OCI-LY7 (cell line): ENCODE measurements around the gene PRKAR2A. TPM values are rescaled to one million over a fixed set of nuclear protein-coding genes. Genes with fewer than 3 reads are reported as not detected.

Source experiments
- BruUV-seq: library from RNA; stranded (reverse); fragments of 400-500 nt; replicated peaks from 2 replicates; lab custom pipeline; 2021; lab: Mats Ljungman, UMichigan
- CTCF ChIA-PET: fragments of 300-600 bp; sonication (Branson Sonifier 250); formaldehyde crosslinking; loops from one replicate; lab custom pipeline; 2022; ENCODE audit warnings: antibody characterized with exemption; ENCODE audit not compliant: unreplicated experiment; lab: Charles Lee
- POLR2A ChIA-PET: fragments of 300-600 bp; sonication (Branson Sonifier 250); formaldehyde crosslinking; loops from one replicate; lab custom pipeline; 2022; ENCODE audit warnings: antibody characterized with exemption; lab: Charles Lee
- DNase-seq: peaks from one replicate; pipeline ENCODE4 v3.0.0-alpha.2; 2015; ENCODE audit warnings: low spot score
- H2AFZ ChIP-seq: fragments of 200-600 bp; sonication (generic), shearing (Covaris generic); 2 replicates; pipeline ENCODE4 v1.6.1; 2014; ENCODE audit warnings: mild to moderate bottlenecking, antibody characterized with exemption, low read length, moderate library complexity
- H3K27ac ChIP-seq: fragments of 200-600 bp; sonication (generic); 2 replicates; pipeline ENCODE4 v1.5.1; 2014; ENCODE audit warnings: mixed run types, low read depth, mild to moderate bottlenecking, moderate library complexity, low read length, inconsistent platforms; ENCODE audit not compliant: poor library complexity, severe bottlenecking
- H3K36me3 ChIP-seq: fragments of 200-600 bp; sonication (generic); 2 replicates; pipeline ENCODE4 v1.6.1; 2014; ENCODE audit warnings: mild to moderate bottlenecking, antibody characterized with exemption, low read length, moderate library complexity, mixed read lengths; ENCODE audit not compliant: insufficient read depth
- H3K4me1 ChIP-seq: fragments of 200-600 bp; sonication (generic); 2 replicates; pipeline ENCODE4 v1.5.1; 2014; ENCODE audit warnings: mild to moderate bottlenecking, low read length; ENCODE audit not compliant: insufficient read depth, poor library complexity, severe bottlenecking
- H3K4me2 ChIP-seq: fragments of 200-600 bp; sonication (generic); 2 replicates; pipeline ENCODE4 v1.6.1; 2014; ENCODE audit warnings: mild to moderate bottlenecking, low read length
- H3K4me3 ChIP-seq: fragments of 200-600 bp; sonication (generic); 2 replicates; pipeline ENCODE4 v1.5.1; 2014; ENCODE audit warnings: mild to moderate bottlenecking, low read depth, low read length; ENCODE audit not compliant: poor library complexity, severe bottlenecking
- H3K79me2 ChIP-seq: fragments of 200-600 bp; sonication (generic); 2 replicates; pipeline ENCODE4 v1.6.1; 2016; ENCODE audit warnings: low read depth, mild to moderate bottlenecking, low read length, moderate library complexity, mixed read lengths; ENCODE audit not compliant: insufficient read depth
- H3K9me2 ChIP-seq: fragments of 200-600 bp; sonication (generic); 2 replicates; pipeline ENCODE4 v1.6.1; 2016; ENCODE audit warnings: mild to moderate bottlenecking, low read length, mixed read lengths; ENCODE audit not compliant: insufficient read depth
- H3K9me3 ChIP-seq: fragments of 200-600 bp; sonication (generic); 2 replicates; pipeline ENCODE4 v1.6.1; 2014; ENCODE audit warnings: mild to moderate bottlenecking, mixed run types, low read length, mixed read lengths
- H4K20me1 ChIP-seq: fragments of 200-600 bp; sonication (generic); 2 replicates; pipeline ENCODE4 v1.6.1; 2014; ENCODE audit warnings: mild to moderate bottlenecking, antibody characterized with exemption, low read length, moderate library complexity, mixed read lengths; ENCODE audit not compliant: insufficient read depth
- CTCF ChIP-seq: fragments of 200-600 bp; sonication (generic); conservative IDR thresholded peaks from 2 replicates; pipeline ENCODE4 v1.5.1; 2014; ENCODE audit warnings: mild to moderate bottlenecking, antibody characterized with exemption, low read length, moderate library complexity, mixed read lengths
- EZH2phosphoT487 ChIP-seq: fragments of 200-600 bp; sonication (generic); IDR thresholded peaks from 2 replicates; pipeline ENCODE4 v1.6.1; 2018; ENCODE audit warnings: low read depth, borderline replicate concordance, mild to moderate bottlenecking, mixed run types, antibody characterized with exemption, low read length, moderate library complexity, mixed read lengths
- intact Hi-C: fragments of 100-400 bp; cut with micrococcal nuclease; formaldehyde crosslinking; loops from one replicate; pipeline ENCODE4 v1.10.0; 2022; ENCODE audit not compliant: unreplicated experiment
- total RNA-seq, 2 experiments: library from RNA; depleted of rRNA in 1 of 2; stranded (reverse); fragments of >200 nt in 1 of 2; shearing (Covaris generic) in 1 of 2; gene quantifications; 2 replicates each; pipeline ENCODE4 v1.2.3, GENCODE V29; 2014 to 2022

The PRKAR2A gene
- total RNA-seq, 2 experiments from 2014 or later, result 16.0 to 22.4 TPM

DNA sequence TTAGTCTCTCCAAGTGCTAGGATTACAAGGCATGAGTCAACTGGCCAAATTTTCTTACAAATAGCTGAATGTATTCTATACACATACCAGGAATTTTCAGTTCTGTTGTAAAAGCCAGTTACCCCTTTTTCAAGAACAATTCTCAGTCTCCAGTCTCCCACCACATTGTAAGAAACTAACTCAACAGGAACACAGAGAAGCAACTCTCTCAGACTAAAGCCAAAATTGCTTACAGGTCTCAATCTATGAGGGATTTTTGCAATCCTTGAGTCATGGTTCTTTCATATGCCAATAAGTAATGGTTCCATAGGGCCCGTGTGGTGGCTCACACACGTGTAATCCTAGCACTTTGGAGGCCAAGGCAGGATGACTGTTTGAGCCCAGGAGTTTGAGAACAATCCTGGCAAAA, 139.2 kb downstream of the PRKAR2A start:
- intact Hi-C loops, result no loop called here
- no peak overlapping the region for H3K27ac ChIP-seq
- POLR2A ChIA-PET, result interaction anchor here (0.5 to 0.9 kb wide), 2 partner anchors 11 to 197 kb away, joined by 3 to 4 read pairs; no protein-coding TSS in a partner anchor
- peaks cover 91% of the 10 kb centered on the region for H3K79me2 ChIP-seq
- no peak for TF ChIP-seq CTCF
- TF ChIP-seq EZH2phosphoT487, result no peak
- BruUV-seq, result no TSS peak
- no peaks in the 10 kb centered on the region for H3K9me3 ChIP-seq
- peaks cover 9% of the 10 kb centered on the region for H3K4me1 ChIP-seq
- no peak for DNase-seq
- no peaks in the 10 kb centered on the region for H3K9me2 ChIP-seq
- peaks cover 82% of the 10 kb centered on the region for H3K36me3 ChIP-seq
- H3K4me2 ChIP-seq, result no peak overlapping the region
- no peak overlapping the region for H2AFZ ChIP-seq
- CTCF ChIA-PET, result interaction anchor here (1.2 kb wide), 1 partner anchor 8 kb away, joined by 3 read pairs; the partner anchor contains the start of gene IP6K2
- H4K20me1 ChIP-seq, result no peaks in the 10 kb centered on the region
- no peak overlapping the region for H3K4me3 ChIP-seq

- no peaks in the 10 kb centered on the region for H3K9me2 ChIP-seq
- no peaks in the 10 kb centered on the region for H4K20me1 ChIP-seq
- no peak overlapping the region for H3K27ac ChIP-seq
- H3K36me3 ChIP-seq, result peaks cover 81% of the 10 kb centered on the region
- no peak overlapping the region for H3K4me2 ChIP-seq
- intact Hi-C loops, result no loop called here
- peaks cover 92% of the 10 kb centered on the region for H3K79me2 ChIP-seq
- H2AFZ ChIP-seq, result no peak overlapping the region
- no peak overlapping the region for H3K4me3 ChIP-seq
- POLR2A ChIA-PET, result interaction anchor here (0.9 kb wide), 1 partner anchor 15 kb away, joined by 3 read pairs; no protein-coding TSS in a partner anchor
- no peak for DNase-seq
- H3K9me3 ChIP-seq, result no peaks in the 10 kb centered on the region
- CTCF ChIA-PET, result no interaction called here
- BruUV-seq, result TSS peak; percentile 15
- TF ChIP-seq EZH2phosphoT487 (no peak), CTCF (no peak)
- peaks cover 9% of the 10 kb centered on the region for H3K4me1 ChIP-seq
Observed at GRCh38 chr3:48707157-48707556, 140.5 kb downstream of the PRKAR2A start.

DNA sequence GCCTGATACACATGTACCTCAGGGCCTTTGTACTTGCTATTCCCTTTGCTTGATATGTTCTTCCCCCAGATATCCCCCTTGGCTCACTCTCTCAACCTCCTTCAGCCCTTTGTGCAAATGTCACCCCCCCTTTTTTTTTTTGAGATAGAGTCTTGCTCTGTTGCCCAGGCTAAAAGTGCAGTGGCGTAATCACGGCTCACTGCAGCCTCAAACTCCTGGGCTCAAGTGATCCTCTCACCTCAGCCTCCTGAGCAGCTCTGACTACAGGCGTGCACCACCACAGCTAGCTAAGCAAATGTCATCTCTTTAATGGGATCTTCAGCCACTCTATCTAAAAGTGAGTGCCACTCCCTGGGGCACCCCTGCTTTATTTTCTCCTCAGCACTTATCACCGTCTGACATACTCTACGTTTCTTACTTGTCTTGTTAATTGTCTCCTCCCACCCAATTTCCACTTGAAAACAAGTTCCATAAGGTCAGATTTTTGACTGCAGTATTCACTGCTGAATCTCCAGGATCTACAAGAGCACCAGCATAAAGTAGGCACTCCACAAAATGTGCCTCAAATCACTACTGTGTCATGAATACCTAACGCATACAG, 145.3 kb downstream of the PRKAR2A start:
- no TSS peak for BruUV-seq
- H3K36me3 ChIP-seq, result peaks cover 86% of the 10 kb centered on the region
- intact Hi-C loops, result no loop called here
- no peaks in the 10 kb centered on the region for H3K9me3 ChIP-seq
- peaks cover 93% of the 10 kb centered on the region for H3K79me2 ChIP-seq
- no peak overlapping the region for H3K4me2 ChIP-seq
- POLR2A ChIA-PET, result interaction anchor here (0.6 to 0.7 kb wide), 2 partner anchors 18 to 316 kb away, joined by 5 to 6 read pairs; no protein-coding TSS in a partner anchor
- no peaks in the 10 kb centered on the region for H3K4me1 ChIP-seq
- TF ChIP-seq CTCF, result no peak
- TF ChIP-seq EZH2phosphoT487, result no peak
- no peak overlapping the region for H3K27ac ChIP-seq
- no peaks in the 10 kb centered on the region for H4K20me1 ChIP-seq
- no peak overlapping the region for H2AFZ ChIP-seq
- no peaks in the 10 kb centered on the region for H3K9me2 ChIP-seq
- DNase-seq, result no peak
- no peak overlapping the region for H3K4me3 ChIP-seq
- CTCF ChIA-PET, result no interaction called here
